ENCODE measurements around the gene ZNF362. TPM values are rescaled to one million over a fixed set of nuclear protein-coding genes. Genes with fewer than 3 reads are reported as not detected.

The ZNF362 gene
- total and polyA plus RNA-seq, 2 of the 13 experiments (the other 11 are each of a cell fraction or from before 2014, with no cell fraction given), result 8.3 to 14.2 TPM

DNA sequence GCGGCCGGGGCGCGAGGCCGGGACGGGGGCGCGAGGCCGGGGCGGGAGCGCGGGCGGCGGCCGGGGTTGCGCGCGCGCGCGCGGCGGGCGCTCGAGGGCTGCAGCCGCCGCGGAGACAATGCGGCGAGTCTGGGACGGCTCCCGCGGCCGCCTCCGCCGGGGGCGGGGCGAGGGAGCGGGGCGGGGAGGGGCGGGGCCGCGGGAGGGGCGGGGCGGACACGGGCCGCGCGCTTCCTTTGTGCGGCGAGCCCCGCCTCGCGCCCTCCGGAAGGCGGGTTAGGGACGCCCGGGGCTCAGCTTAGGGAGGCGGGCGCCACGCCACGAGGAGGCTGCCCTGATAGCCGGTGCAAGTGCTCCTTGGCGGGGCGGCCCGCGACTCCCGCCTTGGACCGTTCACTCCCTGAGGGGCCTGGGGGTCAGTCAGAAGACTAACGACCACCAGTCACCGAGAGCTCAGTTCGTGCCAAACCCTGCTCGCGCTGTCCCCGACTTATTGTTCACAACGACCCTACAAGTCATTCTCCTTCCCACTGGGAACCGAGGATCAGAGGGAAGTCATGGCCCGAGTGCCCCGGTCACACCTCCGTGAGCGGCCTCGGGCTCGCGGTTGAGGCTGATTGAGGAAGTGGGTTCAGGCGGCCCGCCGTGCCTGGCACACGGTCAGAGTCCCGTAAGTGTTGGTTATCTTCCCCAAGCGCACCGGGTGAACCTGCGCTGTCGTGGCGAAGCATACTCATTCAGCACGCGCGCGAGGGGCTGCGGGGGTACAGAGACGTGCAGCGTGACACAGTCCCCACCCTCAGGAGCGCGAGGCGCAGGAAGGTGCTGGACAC is 93.7 kb downstream of the ZNF362 start (continued):
- TF ChIP-seq ZKSCAN1 (IDR thresholded peaks at IDR 0.05; ENCODE audit: low read length) (no peak), ZSCAN21 (CRISPR knock-in tag; IDR thresholded peaks at IDR 0.05; ENCODE audit: borderline replicate concordance) (peak; percentile 89), RORA (CRISPR knock-in tag; IDR thresholded peaks at IDR 0.05) (no peak), GTF3A (CRISPR knock-in tag; conservative IDR thresholded peaks at IDR 0.05) (no peak), SIN3B (IDR thresholded peaks at IDR 0.05; ENCODE audit: low read length) (no peak), ZNF691 (CRISPR knock-in tag; IDR thresholded peaks at IDR 0.05; ENCODE audit: borderline replicate concordance, low read depth) (no peak), SP5 (CRISPR knock-in tag; IDR thresholded peaks at IDR 0.05; ENCODE audit: borderline replicate concordance, low read depth) (peak; percentile 76; the same call in 1 of the 2 replicates), GATAD1 (CRISPR knock-in tag; IDR thresholded peaks at IDR 0.05) (peak; percentile 30; the same call in 1 of the 2 replicates), ZKSCAN5 (CRISPR knock-in tag; IDR thresholded peaks at IDR 0.05) (0 out of 2 replicates have a peak, but pooled peaks have one; percentile 41), SNRNP70 (IDR thresholded peaks at IDR 0.05; ENCODE audit: low read depth, low read length) (no peak), KLF16 (CRISPR knock-in tag; IDR thresholded peaks at IDR 0.05) (peak in 1 of 2 experiments; percentile 46; a peak in 1 of 4 replicates), PAWR (CRISPR knock-in tag; IDR thresholded peaks at IDR 0.05; ENCODE audit: borderline replicate concordance) (no peak), ZNF431 (CRISPR knock-in tag; IDR thresholded peaks at IDR 0.05; ENCODE audit: borderline replicate concordance, low read depth) (peak; percentile 90; the same call in 1 of the 2 replicates), ARID5B (CRISPR knock-in tag; IDR thresholded peaks at IDR 0.05) (peak; percentile 26; the same call in 1 of the 2 replicates), POLR2A (IDR thresholded peaks at IDR 0.05; ENCODE audit: insufficient read depth in 1 of 2, low read depth in 2 of 2, low read length in 2 of 2) (peak; percentile 77 to 92), ZNF576 (CRISPR knock-in tag; IDR thresholded peaks at IDR 0.05) (peak; percentile 87; the same call in 1 of the 2 replicates), REST (IDR thresholded peaks at IDR 0.05; ENCODE audit: borderline replicate concordance in 1 of 2, low read depth in 1 of 2, low read length in 2 of 2) (no peak)
- TF ChIP-seq, protein P1, sequence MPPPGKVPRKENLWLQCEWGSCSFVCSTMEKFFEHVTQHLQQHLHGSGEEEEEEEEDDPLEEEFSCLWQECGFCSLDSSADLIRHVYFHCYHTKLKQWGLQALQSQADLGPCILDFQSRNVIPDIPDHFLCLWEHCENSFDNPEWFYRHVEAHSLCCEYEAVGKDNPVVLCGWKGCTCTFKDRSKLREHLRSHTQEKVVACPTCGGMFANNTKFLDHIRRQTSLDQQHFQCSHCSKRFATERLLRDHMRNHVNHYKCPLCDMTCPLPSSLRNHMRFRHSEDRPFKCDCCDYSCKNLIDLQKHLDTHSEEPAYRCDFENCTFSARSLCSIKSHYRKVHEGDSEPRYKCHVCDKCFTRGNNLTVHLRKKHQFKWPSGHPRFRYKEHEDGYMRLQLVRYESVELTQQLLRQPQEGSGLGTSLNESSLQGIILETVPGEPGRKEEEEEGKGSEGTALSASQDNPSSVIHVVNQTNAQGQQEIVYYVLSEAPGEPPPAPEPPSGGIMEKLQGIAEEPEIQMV (CRISPR knock-in tag; IDR thresholded peaks at IDR 0.05; ENCODE audit: low read depth), result no peak

All from HepG2 (cell line).